Panc1 (cell line): ENCODE measurements around the gene CASP2. TPM values are rescaled to one million over a fixed set of nuclear protein-coding genes. Genes with fewer than 3 reads are reported as not detected.

Experiments
- ATAC-seq: fragments of 200-7000 bp; cut with Tn5 transposase; 2 replicates; pipeline ENCODE4 v1.9.1; 2020; ENCODE audit warnings: mild to moderate bottlenecking, moderate library complexity
- BruUV-seq: library from RNA; stranded (reverse); fragments of 400-500 nt; replicated peaks from 2 replicates; lab custom pipeline; 2021; lab: Mats Ljungman, UMichigan
- CTCF ChIA-PET: fragments of 300-600 bp; sonication (Branson Sonifier 250); formaldehyde crosslinking; loops from one replicate; lab custom pipeline; 2022; ENCODE audit warnings: antibody characterized with exemption; lab: Charles Lee
- POLR2A ChIA-PET: fragments of 300-600 bp; sonication (Branson Sonifier 250); formaldehyde crosslinking; loops from one replicate; lab custom pipeline; 2022; ENCODE audit warnings: antibody characterized with exemption; lab: Charles Lee
- DNase-seq: peaks from one replicate; pipeline ENCODE4 v3.0.0-alpha.2; 2010; ENCODE audit warnings: low read depth, low spot score
- H3K27ac ChIP-seq: 2 replicates; pipeline ENCODE4 v1.5.1; 2011; ENCODE audit warnings: mild to moderate bottlenecking, low read length, inconsistent platforms
- H3K27me3 ChIP-seq: fragments of 200-500 bp; sonication (Bioruptor generic); 2 replicates; pipeline ENCODE4 v1.6.0; 2014; ENCODE audit warnings: low read length, inconsistent platforms; ENCODE audit not compliant: control insufficient read depth, insufficient read depth
- H3K36me3 ChIP-seq: fragments of 200-500 bp; sonication (Bioruptor generic); 2 replicates; pipeline ENCODE4 v1.5.1; 2014; ENCODE audit warnings: inconsistent platforms, mild to moderate bottlenecking, low read length, moderate library complexity; ENCODE audit not compliant: control insufficient read depth, insufficient read depth
- H3K4me1 ChIP-seq: 2 replicates; pipeline ENCODE4 v1.5.1; 2011; ENCODE audit warnings: inconsistent platforms, mild to moderate bottlenecking, low read length, moderate library complexity; ENCODE audit not compliant: control insufficient read depth, insufficient read depth
- H3K4me3 ChIP-seq, 2 experiments: 2 replicates each; pipeline ENCODE4 v1.5.1; 2011 to 2012; ENCODE audit warnings: low read depth in 2 of 2, low read length in 2 of 2, mild to moderate bottlenecking in 2 of 2, inconsistent platforms in 1 of 2, moderate library complexity in 1 of 2
- H3K9me3 ChIP-seq: fragments of 200-500 bp; sonication (Bioruptor generic); 2 replicates; pipeline ENCODE4 v1.5.1; 2014; ENCODE audit warnings: low read depth, mild to moderate bottlenecking, inconsistent platforms, low read length, moderate library complexity; ENCODE audit not compliant: control insufficient read depth, insufficient read depth
- POLR2AphosphoS5 ChIP-seq: IDR thresholded peaks from 2 replicates; pipeline ENCODE4 v1.6.1; 2012; ENCODE audit warnings: mild to moderate bottlenecking, low read depth, low read length, moderate library complexity
- SIN3A ChIP-seq: IDR thresholded peaks from 2 replicates; pipeline ENCODE4 v1.6.1; 2012; ENCODE audit warnings: low read depth, mild to moderate bottlenecking, low read length, moderate library complexity, borderline replicate concordance; ENCODE audit not compliant: insufficient read depth
- TCF7L2 ChIP-seq: IDR thresholded peaks from 2 replicates; pipeline ENCODE4 v1.6.1; 2011; ENCODE audit warnings: mild to moderate bottlenecking, low read depth, low read length, inconsistent platforms
- in situ Hi-C: cut with HindIII; loops from 2 replicates; pipeline ENCODE4 v1.10.0; 2016; ENCODE audit warnings: low sequenced_read_pairs, low pct_unique_long_range_greater_than_20kb
- intact Hi-C: fragments of 100-400 bp; cut with micrococcal nuclease; formaldehyde crosslinking; loops from one replicate; pipeline ENCODE4 v1.10.0; 2022; ENCODE audit not compliant: unreplicated experiment
- total RNA-seq: library from RNA; stranded (reverse); gene quantifications from one replicate; pipeline ENCODE4 v1.2.1, GENCODE V29; 2021; ENCODE audit not compliant: unreplicated experiment
- TF ChIP-seq, protein P1 (sequence below): fragments of 450-650 bp; IDR thresholded peaks from 2 replicates; pipeline ENCODE4 v1.5.1; 2017; ENCODE audit warnings: mild to moderate bottlenecking
- TF ChIP-seq, protein P2 (sequence below), 2 experiments: IDR thresholded peaks; 2 replicates each; pipeline ENCODE4 v1.6.1; 2011 to 2012; ENCODE audit warnings: low read depth in 2 of 2, control low read depth in 1 of 2, low read length in 1 of 2, mild to moderate bottlenecking in 1 of 2, moderate library complexity in 1 of 2; ENCODE audit not compliant: insufficient read depth in 1 of 2

Gene CASP2
- total RNA-seq, 1 experiment from 2014 or later, result 47.4 TPM

GRCh38 chr7:143347950-143348349 is 59.8 kb downstream of the CASP2 start:
- ChIA-PET CTCF (no interaction called here), POLR2A (no interaction called here)
- BruUV-seq, result no TSS peak

GRCh38 chr7:143351060-143351459 is 62.9 kb downstream of the CASP2 start:
- Histone ChIP-seq H3K36me3 (no peaks in the 10 kb centered on the region), H3K27me3 (peaks cover 14% of the 10 kb centered on the region), H3K4me1 (no peaks in the 10 kb centered on the region), H3K4me3 (no peak overlapping the region), H3K9me3 (no peaks in the 10 kb centered on the region), H3K27ac (no peak overlapping the region)
- ATAC-seq (no peak), DNase-seq (no peak)
- BruUV-seq, result no TSS peak
- TF ChIP-seq, protein P1, sequence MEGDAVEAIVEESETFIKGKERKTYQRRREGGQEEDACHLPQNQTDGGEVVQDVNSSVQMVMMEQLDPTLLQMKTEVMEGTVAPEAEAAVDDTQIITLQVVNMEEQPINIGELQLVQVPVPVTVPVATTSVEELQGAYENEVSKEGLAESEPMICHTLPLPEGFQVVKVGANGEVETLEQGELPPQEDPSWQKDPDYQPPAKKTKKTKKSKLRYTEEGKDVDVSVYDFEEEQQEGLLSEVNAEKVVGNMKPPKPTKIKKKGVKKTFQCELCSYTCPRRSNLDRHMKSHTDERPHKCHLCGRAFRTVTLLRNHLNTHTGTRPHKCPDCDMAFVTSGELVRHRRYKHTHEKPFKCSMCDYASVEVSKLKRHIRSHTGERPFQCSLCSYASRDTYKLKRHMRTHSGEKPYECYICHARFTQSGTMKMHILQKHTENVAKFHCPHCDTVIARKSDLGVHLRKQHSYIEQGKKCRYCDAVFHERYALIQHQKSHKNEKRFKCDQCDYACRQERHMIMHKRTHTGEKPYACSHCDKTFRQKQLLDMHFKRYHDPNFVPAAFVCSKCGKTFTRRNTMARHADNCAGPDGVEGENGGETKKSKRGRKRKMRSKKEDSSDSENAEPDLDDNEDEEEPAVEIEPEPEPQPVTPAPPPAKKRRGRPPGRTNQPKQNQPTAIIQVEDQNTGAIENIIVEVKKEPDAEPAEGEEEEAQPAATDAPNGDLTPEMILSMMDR, result no peak
- TF ChIP-seq, protein P2, sequence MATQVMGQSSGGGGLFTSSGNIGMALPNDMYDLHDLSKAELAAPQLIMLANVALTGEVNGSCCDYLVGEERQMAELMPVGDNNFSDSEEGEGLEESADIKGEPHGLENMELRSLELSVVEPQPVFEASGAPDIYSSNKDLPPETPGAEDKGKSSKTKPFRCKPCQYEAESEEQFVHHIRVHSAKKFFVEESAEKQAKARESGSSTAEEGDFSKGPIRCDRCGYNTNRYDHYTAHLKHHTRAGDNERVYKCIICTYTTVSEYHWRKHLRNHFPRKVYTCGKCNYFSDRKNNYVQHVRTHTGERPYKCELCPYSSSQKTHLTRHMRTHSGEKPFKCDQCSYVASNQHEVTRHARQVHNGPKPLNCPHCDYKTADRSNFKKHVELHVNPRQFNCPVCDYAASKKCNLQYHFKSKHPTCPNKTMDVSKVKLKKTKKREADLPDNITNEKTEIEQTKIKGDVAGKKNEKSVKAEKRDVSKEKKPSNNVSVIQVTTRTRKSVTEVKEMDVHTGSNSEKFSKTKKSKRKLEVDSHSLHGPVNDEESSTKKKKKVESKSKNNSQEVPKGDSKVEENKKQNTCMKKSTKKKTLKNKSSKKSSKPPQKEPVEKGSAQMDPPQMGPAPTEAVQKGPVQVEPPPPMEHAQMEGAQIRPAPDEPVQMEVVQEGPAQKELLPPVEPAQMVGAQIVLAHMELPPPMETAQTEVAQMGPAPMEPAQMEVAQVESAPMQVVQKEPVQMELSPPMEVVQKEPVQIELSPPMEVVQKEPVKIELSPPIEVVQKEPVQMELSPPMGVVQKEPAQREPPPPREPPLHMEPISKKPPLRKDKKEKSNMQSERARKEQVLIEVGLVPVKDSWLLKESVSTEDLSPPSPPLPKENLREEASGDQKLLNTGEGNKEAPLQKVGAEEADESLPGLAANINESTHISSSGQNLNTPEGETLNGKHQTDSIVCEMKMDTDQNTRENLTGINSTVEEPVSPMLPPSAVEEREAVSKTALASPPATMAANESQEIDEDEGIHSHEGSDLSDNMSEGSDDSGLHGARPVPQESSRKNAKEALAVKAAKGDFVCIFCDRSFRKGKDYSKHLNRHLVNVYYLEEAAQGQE (IDR thresholded peaks at IDR 0.05; ENCODE audit: insufficient read depth in 1 of 2, low read depth in 2 of 2, low read length in 1 of 2), result no peak
- TF ChIP-seq TCF7L2 (no peak), POLR2AphosphoS5 (no peak), SIN3A (no peak)
- intact Hi-C loops, result no loop called here
- ChIA-PET CTCF (no interaction called here), POLR2A (no interaction called here)
- in situ Hi-C loops, result no loop called here

More at GRCh38 chr7:143347950-143348349, 59.8 kb downstream of the CASP2 start:
- no peak overlapping the region for H3K4me3 ChIP-seq
- TF ChIP-seq SIN3A (no peak), TCF7L2 (no peak), POLR2AphosphoS5 (no peak)
- TF ChIP-seq, protein P2 (IDR thresholded peaks at IDR 0.05; ENCODE audit: insufficient read depth in 1 of 2, low read depth in 2 of 2, low read length in 1 of 2), result no peak
- TF ChIP-seq, protein P1, result no peak
- in situ Hi-C loops (no loop called here), intact Hi-C loops (no loop called here)
- no peak overlapping the region for H3K27ac ChIP-seq
- H3K27me3 ChIP-seq, result peaks cover 14% of the 10 kb centered on the region
- no peaks in the 10 kb centered on the region for H3K9me3 ChIP-seq
- DNase-seq (no peak), ATAC-seq (no peak)
- H3K36me3 ChIP-seq, result no peaks in the 10 kb centered on the region
- H3K4me1 ChIP-seq, result no peaks in the 10 kb centered on the region
